IMR-90 (cell line): Measurements from ENCODE around the gene DCC. TPM values are rescaled to one million over a fixed set of nuclear protein-coding genes. Genes with fewer than 3 reads are reported as not detected.

ENCODE experiments used
- ATAC-seq: fragments of 200-7000 bp; cut with Tn5 transposase; 2 replicates; pipeline ENCODE4 v1.9.1; 2020; ENCODE audit warnings: low read depth, mild to moderate bottlenecking, moderate library complexity
- BruUV-seq: library from RNA; stranded (reverse); fragments of 400-500 nt; replicated peaks from 2 replicates; lab custom pipeline; 2021; lab: Mats Ljungman, UMichigan
- CTCF ChIA-PET: fragments of 300-600 bp; formaldehyde crosslinking; extraction: SDS; loops from one replicate; lab custom pipeline; 2021; ENCODE audit warnings: antibody characterized with exemption; lab: Yijun Ruan, JAX
- POLR2A ChIA-PET: fragments of 300-600 bp; sonication (Branson Sonifier 250); formaldehyde crosslinking; loops from one replicate; lab custom pipeline; 2022; ENCODE audit warnings: antibody characterized with exemption; ENCODE audit not compliant: unreplicated experiment; lab: Charles Lee
- DNase-seq: peaks from one replicate; pipeline ENCODE4 v3.0.0; 2013
- H2AFZ ChIP-seq: replicated peaks from 2 replicates; pipeline ENCODE3; 2013; ENCODE audit warnings: low read length, mild to moderate bottlenecking; ENCODE audit not compliant: poor library complexity
- H2AK5ac ChIP-seq: 2 replicates; pipeline ENCODE4 v1.6.1; 2013; ENCODE audit warnings: low read depth, low read length, inconsistent platforms
- H2AK9ac ChIP-seq: replicated peaks from 2 replicates; pipeline ENCODE3; 2013; ENCODE audit warnings: mild to moderate bottlenecking, low read depth, low read length, moderate library complexity; ENCODE audit not compliant: poor library complexity
- H2BK120ac ChIP-seq: 2 replicates; pipeline ENCODE4 v1.6.1; 2013; ENCODE audit warnings: low read depth, low read length, inconsistent platforms
- H2BK15ac ChIP-seq: 3 replicates; pipeline ENCODE4 v1.6.1; 2013; ENCODE audit warnings: low read depth, low read length, inconsistent platforms
- H2BK20ac ChIP-seq: 2 replicates; pipeline ENCODE4 v1.6.1; 2013; ENCODE audit warnings: low read depth, mild to moderate bottlenecking, inconsistent platforms, low read length, moderate library complexity
- H2BK5ac ChIP-seq: 2 replicates; pipeline ENCODE4 v1.6.1; 2013; ENCODE audit warnings: mild to moderate bottlenecking, low read depth, low read length, inconsistent platforms; ENCODE audit not compliant: poor library complexity, severe bottlenecking
- H3K14ac ChIP-seq: replicated peaks from 2 replicates; pipeline ENCODE4 v1.6.1; 2013; ENCODE audit warnings: low read depth, low read length, inconsistent platforms
- H3K18ac ChIP-seq: 2 replicates; pipeline ENCODE4 v1.6.1; 2013; ENCODE audit warnings: low read depth, low read length, control low read depth
- H3K23ac ChIP-seq: 2 replicates; pipeline ENCODE4 v1.6.1; 2013; ENCODE audit warnings: low read depth, low read length, inconsistent platforms
- H3K27ac ChIP-seq: 2 replicates; pipeline ENCODE4 v1.5.1; 2013; ENCODE audit warnings: mild to moderate bottlenecking, control low read depth, low read length; ENCODE audit not compliant: insufficient read depth
- H3K27me3 ChIP-seq: 2 replicates; pipeline ENCODE4 v1.6.1; 2013; ENCODE audit warnings: low read length; ENCODE audit not compliant: control insufficient read depth, insufficient read depth
- H3K36me3 ChIP-seq: 2 replicates; pipeline ENCODE4 v1.6.1; 2013; ENCODE audit warnings: low read length, mixed read lengths; ENCODE audit not compliant: control insufficient read depth, insufficient read depth
- H3K4ac ChIP-seq: 2 replicates; pipeline ENCODE4 v1.6.1; 2013; ENCODE audit warnings: low read depth, low read length, inconsistent platforms
- H3K4me1 ChIP-seq: 2 replicates; pipeline ENCODE4 v1.6.1; 2013; ENCODE audit warnings: low read length, mixed read lengths; ENCODE audit not compliant: control insufficient read depth, insufficient read depth
- H3K4me2 ChIP-seq: 2 replicates; pipeline ENCODE4 v1.6.1; 2013; ENCODE audit warnings: low read depth, mild to moderate bottlenecking, control low read depth, low read length, moderate library complexity
- H3K4me3 ChIP-seq: 2 replicates; pipeline ENCODE4 v1.5.1; 2013; ENCODE audit warnings: low read depth, mild to moderate bottlenecking, control low read depth, low read length, moderate library complexity; ENCODE audit not compliant: insufficient read depth
- H3K56ac ChIP-seq: 2 replicates; pipeline ENCODE4 v1.6.1; 2013; ENCODE audit warnings: low read length, inconsistent platforms; ENCODE audit not compliant: insufficient read depth; ENCODE audit errors: extremely low read depth
- H3K79me1 ChIP-seq, 2 experiments: 2 replicates each; pipeline ENCODE4 v1.6.1; 2013; ENCODE audit warnings: low read length in 2 of 2, inconsistent platforms in 1 of 2, low read depth in 1 of 2
- H3K9ac ChIP-seq: 2 replicates; pipeline ENCODE4 v1.6.1; 2013; ENCODE audit warnings: low read depth, low read length, control low read depth
- H3K9me1 ChIP-seq: 2 replicates; pipeline ENCODE4 v1.6.1; 2013; ENCODE audit warnings: low read length, inconsistent platforms; ENCODE audit not compliant: insufficient read depth
- H3K9me3 ChIP-seq: 2 replicates; pipeline ENCODE4 v1.6.1; 2013; ENCODE audit warnings: low read length; ENCODE audit not compliant: control insufficient read depth, insufficient read depth
- H4K20me1 ChIP-seq: 2 replicates; pipeline ENCODE4 v1.6.1; 2013; ENCODE audit warnings: low read length, inconsistent platforms; ENCODE audit not compliant: insufficient read depth
- H4K5ac ChIP-seq: 2 replicates; pipeline ENCODE4 v1.6.1; 2013; ENCODE audit warnings: mild to moderate bottlenecking, low read depth, low read length, control low read depth
- H4K8ac ChIP-seq, 2 experiments: 2 replicates each; pipeline ENCODE4 v1.6.1; 2013; ENCODE audit warnings: low read depth in 2 of 2, low read length in 2 of 2, control low read depth in 1 of 2, inconsistent platforms in 1 of 2
- H4K91ac ChIP-seq: 2 replicates; pipeline ENCODE4 v1.6.1; 2013; ENCODE audit warnings: low read depth, low read length, inconsistent platforms; ENCODE audit not compliant: insufficient read depth
- BHLHE40 ChIP-seq: fragments of 150-350 bp; IDR thresholded peaks from 2 replicates; pipeline ENCODE4 v1.6.1; 2016; ENCODE audit warnings: mild to moderate bottlenecking, low read depth, low read length
- CEBPB ChIP-seq: IDR thresholded peaks from 2 replicates; pipeline ENCODE4 v1.6.1; 2012; ENCODE audit warnings: low read depth, low read length, improper control_type of control experiment
- CHD1 ChIP-seq: IDR thresholded peaks from 2 replicates; pipeline ENCODE4 v1.6.1; 2012; ENCODE audit warnings: low read depth, low read length, improper control_type of control experiment
- CTCF ChIP-seq: conservative IDR thresholded peaks from 2 replicates; pipeline ENCODE4 v1.5.1; 2012; ENCODE audit warnings: mild to moderate bottlenecking, low read depth, low read length, improper control_type of control experiment
- ELK1 ChIP-seq: fragments of 150-350 bp; IDR thresholded peaks from 2 replicates; pipeline ENCODE4 v1.6.1; 2016; ENCODE audit warnings: low read depth, mild to moderate bottlenecking, low read length, moderate library complexity, borderline replicate concordance
- FOS ChIP-seq: fragments of 150-350 bp; IDR thresholded peaks from 2 replicates; pipeline ENCODE4 v1.6.1; 2016; ENCODE audit warnings: low read depth, low read length
- MAFK ChIP-seq: IDR thresholded peaks from 2 replicates; pipeline ENCODE4 v1.6.1; 2012; ENCODE audit warnings: low read depth, low read length, improper control_type of control experiment
- MAZ ChIP-seq: IDR thresholded peaks from 2 replicates; pipeline ENCODE4 v1.6.1; 2012; ENCODE audit warnings: low read depth, mild to moderate bottlenecking, low read length, improper control_type of control experiment, moderate library complexity, borderline replicate concordance
- MXI1 ChIP-seq: IDR thresholded peaks from 2 replicates; pipeline ENCODE4 v1.6.1; 2012; ENCODE audit warnings: low read depth, mild to moderate bottlenecking, low read length, moderate library complexity, borderline replicate concordance
- NFE2L2 ChIP-seq: fragments of 150-350 bp; IDR thresholded peaks from 2 replicates; pipeline ENCODE4 v1.6.1; 2016; ENCODE audit warnings: low read depth, mild to moderate bottlenecking, low read length
- POLR2A ChIP-seq: IDR thresholded peaks from 2 replicates; pipeline ENCODE4 v1.6.1; 2012; ENCODE audit warnings: mild to moderate bottlenecking, low read depth, low read length
- RAD21 ChIP-seq: IDR thresholded peaks from 2 replicates; pipeline ENCODE4 v1.6.1; 2012; ENCODE audit warnings: low read length, improper control_type of control experiment
- RCOR1 ChIP-seq: IDR thresholded peaks from 2 replicates; pipeline ENCODE4 v1.6.1; 2012; ENCODE audit warnings: mild to moderate bottlenecking, low read length, improper control_type of control experiment; ENCODE audit not compliant: insufficient replicate concordance
- RFX5 ChIP-seq: IDR thresholded peaks from 2 replicates; pipeline ENCODE4 v1.8.0; 2012; ENCODE audit warnings: low read depth, mild to moderate bottlenecking, low read length, moderate library complexity
- SMC3 ChIP-seq: fragments of 150-350 bp; IDR thresholded peaks from 2 replicates; pipeline ENCODE4 v1.6.1; 2016; ENCODE audit warnings: low read depth, mild to moderate bottlenecking, antibody characterized with exemption, low read length, moderate library complexity
- USF2 ChIP-seq: fragments of 150-350 bp; IDR thresholded peaks from 2 replicates; pipeline ENCODE4 v1.6.1; 2017; ENCODE audit warnings: mild to moderate bottlenecking, antibody characterized with exemption, low read length, low read depth
- dilution Hi-C: fragments of 300-500 bp; cut with HindIII; formaldehyde crosslinking; loops from one replicate; pipeline ENCODE4 v1.14.3; 2018; ENCODE audit warnings: low sequenced_read_pairs; ENCODE audit not compliant: unreplicated experiment
- in situ Hi-C: fragments of 300-500 bp; cut with MboI; formaldehyde crosslinking; loops from 3 replicates; pipeline ENCODE4 v1.14.3; 2019; ENCODE audit warnings: low sequenced_read_pairs, inconsistent platforms, mixed read lengths
- intact Hi-C: fragments of 100-400 bp; cut with micrococcal nuclease; formaldehyde crosslinking; loops from 2 replicates; pipeline ENCODE4 v1.10.0; 2022
- polyA plus RNA-seq, 3 experiments: library from polyadenylated mRNA; depleted of rRNA; stranded (reverse); fragments of >200 nt; gene quantifications; 2 replicates each; pipeline ENCODE4 v1.2.3, GENCODE V29; 2012; ENCODE audit warnings: low replicate concordance in 1 of 3
- total RNA-seq: library from RNA; depleted of rRNA; stranded (reverse); fragments of >200 nt; gene quantifications from 2 replicates; pipeline ENCODE4 v1.2.3, GENCODE V29; 2012

Gene DCC
- total and polyA plus RNA-seq, 2 of the 4 experiments (the other 2 are of a cell fraction): 0.31 to 0.54 TPM

- no peak overlapping the region for H2BK120ac ChIP-seq
Measured at GRCh38 chr18:53543711-53544110, 1203.7 kb downstream of the DCC start.

More at GRCh38 chr18:53543711-53544110, 1203.7 kb downstream of the DCC start:
- no peak overlapping the region for H2AK5ac ChIP-seq
- no peaks in the 10 kb centered on the region for H4K20me1 ChIP-seq
- TF ChIP-seq ELK1 (no peak), MAZ (no peak), RFX5 (no peak), CHD1 (no peak), RAD21 (no peak), FOS (no peak), USF2 (no peak), CTCF (no peak), MAFK (no peak), NFE2L2 (no peak), RCOR1 (no peak), MXI1 (no peak), BHLHE40 (no peak), SMC3 (no peak), CEBPB (no peak), POLR2A (no peak)
- ChIA-PET CTCF (no interaction called here), POLR2A (no interaction called here)
- H3K4ac ChIP-seq: no peak overlapping the region
- DNase-seq (no peak), ATAC-seq (no peak)
- no peak overlapping the region for H3K9ac ChIP-seq
- H2AFZ ChIP-seq: no peak overlapping the region
- no peak overlapping the region for H3K4me3 ChIP-seq
- H2BK20ac ChIP-seq: no peak overlapping the region
- H3K18ac ChIP-seq: no peak overlapping the region
- BruUV-seq: no TSS peak
- no peak overlapping the region for H3K4me2 ChIP-seq
- no peak overlapping the region for H2AK9ac ChIP-seq
- H3K23ac ChIP-seq: no peak overlapping the region
- H3K27me3 ChIP-seq: no peaks in the 10 kb centered on the region
- in situ Hi-C loops: no loop called here
- H3K36me3 ChIP-seq: no peaks in the 10 kb centered on the region
- H4K8ac ChIP-seq: no peak overlapping the region
- no peak overlapping the region for H4K91ac ChIP-seq
- dilution Hi-C loops: no loop called here
- H2BK5ac ChIP-seq: no peak overlapping the region
- H3K9me1 ChIP-seq: no peaks in the 10 kb centered on the region
- no peaks in the 10 kb centered on the region for H3K4me1 ChIP-seq
- H3K56ac ChIP-seq: no peak overlapping the region
- H3K14ac ChIP-seq: no peak overlapping the region
- H3K27ac ChIP-seq: no peak overlapping the region
- peaks cover 2% of the 10 kb centered on the region for H3K9me3 ChIP-seq
- intact Hi-C loops: no loop called here
- no peak overlapping the region for H2BK15ac ChIP-seq
- no peak overlapping the region for H4K5ac ChIP-seq
- H3K79me1 ChIP-seq: no peaks in the 10 kb centered on the region
